HEK293T (cell line): ENCODE results near the gene P4HA2.

Source experiments
- ARNT ChIP-seq: fragments of 450-650 bp; IDR thresholded peaks from 2 replicates; pipeline ENCODE4 v1.6.1; 2017; ENCODE audit warnings: mild to moderate bottlenecking
- BHLHE40 ChIP-seq: fragments of 450-650 bp; IDR thresholded peaks from 2 replicates; pipeline ENCODE4 v1.6.1; 2016; ENCODE audit warnings: mild to moderate bottlenecking, moderate library complexity, borderline replicate concordance
- CTBP1 ChIP-seq: fragments of 450-650 bp; IDR thresholded peaks from 2 replicates; pipeline ENCODE4 v1.6.1; 2016; ENCODE audit warnings: borderline replicate concordance
- ELF4 ChIP-seq: fragments of 450-650 bp; IDR thresholded peaks from 2 replicates; pipeline ENCODE4 v1.6.1; 2017; ENCODE audit warnings: antibody characterized with exemption
- FOXA1 ChIP-seq: fragments of 450-650 bp; IDR thresholded peaks from 2 replicates; pipeline ENCODE4 v1.6.1; 2016; ENCODE audit warnings: mild to moderate bottlenecking
- FOXK2 ChIP-seq: fragments of 450-650 bp; IDR thresholded peaks from 2 replicates; pipeline ENCODE4 v1.6.1; 2016; ENCODE audit warnings: mild to moderate bottlenecking
- HDGF ChIP-seq: fragments of 450-650 bp; IDR thresholded peaks from 2 replicates; pipeline ENCODE4 v1.6.1; 2017; ENCODE audit warnings: antibody characterized with exemption, borderline replicate concordance
- LEF1 ChIP-seq: fragments of 450-650 bp; IDR thresholded peaks from 2 replicates; pipeline ENCODE4 v1.6.1; 2017; ENCODE audit warnings: mild to moderate bottlenecking, borderline replicate concordance
- NFRKB ChIP-seq: fragments of 450-650 bp; IDR thresholded peaks from 2 replicates; pipeline ENCODE4 v1.6.1; 2016; ENCODE audit warnings: mild to moderate bottlenecking, moderate library complexity
- SUZ12 ChIP-seq: fragments of 450-650 bp; IDR thresholded peaks from 2 replicates; pipeline ENCODE4 v1.6.1; 2016; ENCODE audit warnings: mild to moderate bottlenecking
- TARDBP ChIP-seq: fragments of 450-650 bp; IDR thresholded peaks from 2 replicates; pipeline ENCODE4 v1.6.1; 2016
- ZNF384 ChIP-seq: fragments of 450-650 bp; IDR thresholded peaks from 2 replicates; pipeline ENCODE4 v1.6.1; 2016
- TF ChIP-seq, protein P1 (sequence below): fragments of 450-650 bp; IDR thresholded peaks from 2 replicates; pipeline ENCODE4 v1.6.1; 2016

DNA sequence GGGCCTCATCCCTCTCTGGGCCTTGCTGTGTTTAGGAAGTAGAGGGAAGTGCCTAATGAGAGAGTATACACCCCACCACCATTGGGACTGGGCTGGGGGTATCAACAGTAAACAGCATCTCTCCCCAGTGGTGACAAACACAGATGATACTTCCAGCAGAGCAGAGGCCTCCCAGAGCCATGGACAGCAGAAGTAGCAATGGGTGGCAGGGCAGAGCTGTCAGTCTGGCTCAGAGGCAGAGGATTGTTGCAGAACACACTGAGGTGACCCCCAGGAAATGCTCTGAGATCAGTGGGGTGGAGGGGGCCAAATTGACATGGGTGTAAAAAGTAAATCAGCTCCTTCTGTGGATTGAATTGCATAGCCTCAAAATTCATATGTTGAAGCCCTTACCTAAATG lies 12.1 kb upstream of the P4HA2 start:
- TF ChIP-seq FOXA1 (no peak), ARNT (no peak), FOXK2 (no peak), SUZ12 (no peak), ZNF384 (no peak), CTBP1 (no peak), TARDBP (no peak), ELF4 (no peak), BHLHE40 (no peak), LEF1 (no peak), NFRKB (no peak), HDGF (no peak)
- TF ChIP-seq, protein P1, sequence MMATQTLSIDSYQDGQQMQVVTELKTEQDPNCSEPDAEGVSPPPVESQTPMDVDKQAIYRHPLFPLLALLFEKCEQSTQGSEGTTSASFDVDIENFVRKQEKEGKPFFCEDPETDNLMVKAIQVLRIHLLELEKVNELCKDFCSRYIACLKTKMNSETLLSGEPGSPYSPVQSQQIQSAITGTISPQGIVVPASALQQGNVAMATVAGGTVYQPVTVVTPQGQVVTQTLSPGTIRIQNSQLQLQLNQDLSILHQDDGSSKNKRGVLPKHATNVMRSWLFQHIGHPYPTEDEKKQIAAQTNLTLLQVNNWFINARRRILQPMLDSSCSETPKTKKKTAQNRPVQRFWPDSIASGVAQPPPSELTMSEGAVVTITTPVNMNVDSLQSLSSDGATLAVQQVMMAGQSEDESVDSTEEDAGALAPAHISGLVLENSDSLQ: no peak
